ENCODE results near the gene RPH3AL. TPM values are rescaled to one million over a fixed set of nuclear protein-coding genes. Genes with fewer than 3 reads are reported as not detected.

The RPH3AL gene
- total RNA-seq, 4 donors from 2014 or later = 24.3 to 90.5 (median 47.2) TPM

- no peaks in the 10 kb centered on the region for H3K27me3 ChIP-seq
- peaks cover 0 to 18% (median 13%) of the 10 kb centered on the region in 4 donors for H3K4me1 ChIP-seq
- no peak overlapping the region for H3K27ac ChIP-seq
- no peaks in the 10 kb centered on the region for H3K36me3 ChIP-seq
- peak; percentile 2 for DNase-seq
- no peak overlapping the region for H3K4me3 ChIP-seq
- H3K9me3 ChIP-seq = no peaks in the 10 kb centered on the region
- 79 to 92% methylated on average over 4 to 7 of the region's 7 CpGs for WGBS, 2 donors (ENCODE audit: low coverage in 1 of 2)
- intact Hi-C loops (cut with DNase I; ENCODE audit: low total_unique reads) = no loop called here
- in situ Hi-C loops (cut with MboI; ENCODE audit: low pct_ligation_motif_present in 1 of 4, low pct_unique_long_range_greater_than_20kb in 1 of 4, low sequenced_read_pairs in 3 of 4) = no loop called here
- TF ChIP-seq POLR2A (IDR thresholded peaks at IDR 0.05) (no peak), CTCF (IDR thresholded peaks at IDR 0.05) (no peak), POLR2AphosphoS5 (IDR thresholded peaks at IDR 0.05) (no peak), EP300 (IDR thresholded peaks at IDR 0.05; ENCODE audit: low read depth) (no peak)
Observed at GRCh38 chr17:230395-230770, 122.2 kb downstream of the RPH3AL start.

DNA sequence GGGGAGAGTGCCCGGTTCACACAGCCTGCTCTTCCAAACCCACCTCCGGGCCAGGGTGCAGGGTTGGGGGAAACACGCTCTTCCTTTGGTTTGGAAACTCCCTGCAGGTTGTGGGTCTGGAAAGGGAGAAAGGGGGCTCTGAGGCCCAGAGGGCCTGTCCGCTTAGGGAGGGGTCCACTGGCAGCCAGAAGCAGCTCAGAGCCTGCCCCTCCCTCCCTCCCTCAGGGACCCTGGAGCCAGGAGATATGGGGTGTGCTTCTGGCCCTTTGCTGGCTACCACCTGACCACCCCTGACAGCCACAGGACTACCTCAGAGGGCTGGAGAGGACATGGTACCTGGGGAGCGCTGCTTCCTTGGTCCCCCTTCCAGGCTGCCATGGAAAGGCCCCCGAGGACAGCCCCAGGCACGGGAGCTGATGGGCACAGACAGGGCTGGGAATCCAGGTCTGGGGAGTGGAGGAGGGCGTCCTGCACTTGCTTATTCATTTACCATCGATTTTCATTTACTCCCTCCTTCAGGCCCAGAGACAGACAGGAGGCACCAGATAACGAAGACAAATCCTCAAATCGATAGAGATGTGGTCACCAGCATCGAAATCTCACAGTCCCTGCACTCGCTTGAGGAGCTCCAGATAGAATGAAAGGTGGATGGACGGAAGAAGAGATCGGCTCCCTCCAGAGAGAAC, 122.8 kb downstream of the RPH3AL start:
- Histone ChIP-seq H3K4me3 (no peak overlapping the region), H3K9me3 (no peaks in the 10 kb centered on the region), H3K4me1 (peaks cover 0 to 15% (median 10%) of the 10 kb centered on the region in 4 donors), H3K27ac (no peak overlapping the region), H3K27me3 (no peaks in the 10 kb centered on the region), H3K36me3 (no peaks in the 10 kb centered on the region)
- in situ Hi-C loops (cut with MboI; ENCODE audit: low pct_ligation_motif_present in 1 of 4, low pct_unique_long_range_greater_than_20kb in 1 of 4, low sequenced_read_pairs in 3 of 4) = no loop called here
- peak; percentile 4 for DNase-seq
- intact Hi-C loops (cut with DNase I; ENCODE audit: low total_unique reads) = no loop called here
- WGBS, 2 donors (ENCODE audit: low coverage in 1 of 2) = 92% methylated on average over 15 of the region's 15 CpGs; no CpG with 5 or more reads in 1 of the 2 donors
- TF ChIP-seq POLR2A (IDR thresholded peaks at IDR 0.05) (no peak), POLR2AphosphoS5 (IDR thresholded peaks at IDR 0.05) (no peak), CTCF (IDR thresholded peaks at IDR 0.05) (no peak), EP300 (IDR thresholded peaks at IDR 0.05; ENCODE audit: low read depth) (no peak)

DNA sequence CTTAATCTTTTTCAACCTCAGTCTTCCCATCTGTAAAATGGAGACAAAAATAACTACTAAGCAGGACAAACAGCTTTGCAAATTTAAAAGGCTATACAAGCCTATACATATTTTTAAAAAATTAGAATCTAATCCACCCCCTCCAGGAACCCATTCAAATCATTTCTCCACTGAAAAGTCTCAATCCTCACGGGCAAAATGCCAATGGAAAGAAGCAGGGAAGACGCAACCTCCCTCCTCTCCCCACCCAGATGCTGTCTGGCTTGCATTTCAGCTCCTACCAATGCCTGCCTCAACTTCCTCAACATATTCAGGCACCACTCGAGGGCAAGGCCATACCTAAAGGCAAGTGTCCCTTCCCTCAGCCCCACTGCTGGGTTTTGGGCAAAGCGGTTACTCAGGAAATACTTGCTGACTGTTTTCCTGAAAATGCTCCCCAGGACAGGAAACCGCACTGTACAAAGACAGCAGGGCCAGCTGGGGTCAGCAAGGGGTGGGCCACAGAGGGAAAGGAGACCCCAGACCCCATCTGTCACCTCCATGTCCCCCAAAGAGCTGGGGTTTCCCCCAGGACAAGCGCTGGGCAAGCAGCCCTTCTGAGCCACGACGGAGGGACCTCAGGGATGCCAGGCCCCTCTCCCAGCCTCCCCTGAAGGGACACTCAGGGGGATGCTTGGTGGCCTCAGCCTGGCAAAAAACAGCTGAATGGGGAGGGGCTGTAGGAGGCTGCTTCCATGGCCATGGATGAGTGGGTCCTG, 123.5 kb downstream of the RPH3AL start:
- WGBS, 2 donors (ENCODE audit: low coverage in 1 of 2) = 80 to 83% methylated on average over 4 to 8 of the region's 8 CpGs
- peak; percentile 2 for DNase-seq
- H3K27ac ChIP-seq = no peak overlapping the region

More for the DNA sequence above, 123.5 kb downstream of the RPH3AL start:
- H3K9me3 ChIP-seq = no peaks in the 10 kb centered on the region
- TF ChIP-seq EP300 (IDR thresholded peaks at IDR 0.05; ENCODE audit: low read depth) (no peak), POLR2AphosphoS5 (IDR thresholded peaks at IDR 0.05) (no peak), POLR2A (IDR thresholded peaks at IDR 0.05) (no peak), CTCF (IDR thresholded peaks at IDR 0.05) (no peak)
- H3K36me3 ChIP-seq = no peaks in the 10 kb centered on the region
- peaks cover 0 to 9% (median 5%) of the 10 kb centered on the region in 4 donors for H3K4me1 ChIP-seq
- no peak overlapping the region for H3K4me3 ChIP-seq
- H3K27me3 ChIP-seq = no peaks in the 10 kb centered on the region
- intact Hi-C loops (cut with DNase I; ENCODE audit: low total_unique reads) = no loop called here
- in situ Hi-C loops (cut with MboI; ENCODE audit: low pct_ligation_motif_present in 1 of 4, low pct_unique_long_range_greater_than_20kb in 1 of 4, low sequenced_read_pairs in 3 of 4) = no loop called here

All from transverse colon (tissue), 4 donors.